ENCODE data around the gene PPFIBP1. TPM values are rescaled to one million over a fixed set of nuclear protein-coding genes. Genes with fewer than 3 reads are reported as not detected.

The PPFIBP1 gene
- total RNA-seq, 6 donors from 2014 or later = 67.5 to 129 (median 101) TPM

GRCh38 chr12:27644158-27644845 lies 120.3 kb downstream of the PPFIBP1 start:
- Histone ChIP-seq H3K27me3 (no peaks in the 10 kb centered on the region), H3K9me3 (no peaks in the 10 kb centered on the region), H3K4me3 (no peak overlapping the region), H3K36me3 (peaks cover 0 to 26% (median 0%) of the 10 kb centered on the region in 4 donors), H3K4me1 (peaks cover 4 to 9% (median 6%) of the 10 kb centered on the region in 4 donors), H3K27ac (peak overlapping the region in 1 of 4 donors; percentile 10)
- TF ChIP-seq CTCF (IDR thresholded peaks at IDR 0.05) = no peak
- TF ChIP-seq EP300 (IDR thresholded peaks at IDR 0.05) = no peak
- no peak for TF ChIP-seq POLR2A (IDR thresholded peaks at IDR 0.05)
- no peak for TF ChIP-seq POLR2AphosphoS5 (IDR thresholded peaks at IDR 0.05)
- ATAC-seq (ENCODE audit: low FRiP score in 2 of 2) (no peak), DNase-seq (no peak)
- 66 to 67% methylated on average over 4 of the region's 4 CpGs for WGBS, 2 donors

GRCh38 chr12:27645671-27646070 lies 121.7 kb downstream of the PPFIBP1 start:
- ATAC-seq (ENCODE audit: low FRiP score in 2 of 2) = no peak
- Histone ChIP-seq H3K36me3 (peaks cover 0 to 38% (median 0%) of the 10 kb centered on the region in 4 donors), H3K27ac (no peak overlapping the region), H3K4me1 (peaks cover 4 to 9% (median 6%) of the 10 kb centered on the region in 4 donors), H3K4me3 (no peak overlapping the region), H3K9me3 (no peaks in the 10 kb centered on the region), H3K27me3 (no peaks in the 10 kb centered on the region)
- 74 to 82% methylated on average over 3 of the region's 3 CpGs for WGBS, 2 donors
- DNase-seq = no peak
- TF ChIP-seq CTCF (IDR thresholded peaks at IDR 0.05) (no peak), EP300 (IDR thresholded peaks at IDR 0.05) (no peak), POLR2A (IDR thresholded peaks at IDR 0.05) (no peak), POLR2AphosphoS5 (IDR thresholded peaks at IDR 0.05) (no peak)

GRCh38 chr12:27646149-27646548 lies 122.1 kb downstream of the PPFIBP1 start:
- Histone ChIP-seq H3K9me3 (no peaks in the 10 kb centered on the region), H3K27ac (no peak overlapping the region), H3K36me3 (peaks cover 0 to 41% (median 0%) of the 10 kb centered on the region in 4 donors), H3K4me3 (no peak overlapping the region), H3K27me3 (no peaks in the 10 kb centered on the region), H3K4me1 (peaks cover 1 to 9% (median 5%) of the 10 kb centered on the region in 4 donors)
- no peak for ATAC-seq (ENCODE audit: low FRiP score in 2 of 2)
- TF ChIP-seq POLR2AphosphoS5 (IDR thresholded peaks at IDR 0.05) (no peak), EP300 (IDR thresholded peaks at IDR 0.05) (no peak), CTCF (IDR thresholded peaks at IDR 0.05) (no peak), POLR2A (IDR thresholded peaks at IDR 0.05) (no peak)
- WGBS, 2 donors = 41 to 67% methylated on average over 2 of the region's 2 CpGs
- DNase-seq = no peak

- Histone ChIP-seq H3K4me3 (no peak overlapping the region), H3K27ac (no peak overlapping the region), H3K36me3 (peaks cover 0 to 42% (median 0%) of the 10 kb centered on the region in 4 donors), H3K4me1 (peaks cover 0 to 4% (median 0%) of the 10 kb centered on the region in 4 donors), H3K27me3 (no peaks in the 10 kb centered on the region), H3K9me3 (no peaks in the 10 kb centered on the region)
- no peak for ATAC-seq (ENCODE audit: low FRiP score in 2 of 2)
- TF ChIP-seq POLR2AphosphoS5 (IDR thresholded peaks at IDR 0.05) (no peak), EP300 (IDR thresholded peaks at IDR 0.05) (no peak), CTCF (IDR thresholded peaks at IDR 0.05) (no peak), POLR2A (IDR thresholded peaks at IDR 0.05) (no peak)
- DNase-seq = no peak
- 97 to 98% methylated on average over 1 of the region's 1 CpG for WGBS, 2 donors
These were observed 126.0 kb downstream of the PPFIBP1 start for GRCh38 chr12:27650011-27650410.

GRCh38 chr12:27651201-27651600 lies 127.2 kb downstream of the PPFIBP1 start:
- peaks cover 0 to 4% (median 0%) of the 10 kb centered on the region in 4 donors for H3K4me1 ChIP-seq
- H3K27me3 ChIP-seq = no peaks in the 10 kb centered on the region
- H3K9me3 ChIP-seq = no peaks in the 10 kb centered on the region
- DNase-seq = no peak
- peak overlapping the region in 1 of 4 donors; percentile 17 for H3K27ac ChIP-seq
- peaks cover 0 to 42% (median 0%) of the 10 kb centered on the region in 4 donors for H3K36me3 ChIP-seq
- WGBS, 2 donors = 92 to 97% methylated on average over 1 of the region's 1 CpG
- H3K4me3 ChIP-seq = no peak overlapping the region
- no peak for TF ChIP-seq CTCF (IDR thresholded peaks at IDR 0.05)
- TF ChIP-seq EP300 (IDR thresholded peaks at IDR 0.05) = no peak
- no peak for TF ChIP-seq POLR2A (IDR thresholded peaks at IDR 0.05)
- TF ChIP-seq POLR2AphosphoS5 (IDR thresholded peaks at IDR 0.05) = no peak
- ATAC-seq (ENCODE audit: low FRiP score in 2 of 2) = no peak

All from upper lobe of left lung (tissue), 6 donors.